NCI-H1105 treated with DMSO at 0.1 percent for 48 hours (cell line): ENCODE measurements around the gene PCNX1.

Experiments
- DNase-seq: peaks from one replicate; lab custom pipeline; 2025; lab: John Stamatoyannopoulos, UW

PCNX1 gene

DNA sequence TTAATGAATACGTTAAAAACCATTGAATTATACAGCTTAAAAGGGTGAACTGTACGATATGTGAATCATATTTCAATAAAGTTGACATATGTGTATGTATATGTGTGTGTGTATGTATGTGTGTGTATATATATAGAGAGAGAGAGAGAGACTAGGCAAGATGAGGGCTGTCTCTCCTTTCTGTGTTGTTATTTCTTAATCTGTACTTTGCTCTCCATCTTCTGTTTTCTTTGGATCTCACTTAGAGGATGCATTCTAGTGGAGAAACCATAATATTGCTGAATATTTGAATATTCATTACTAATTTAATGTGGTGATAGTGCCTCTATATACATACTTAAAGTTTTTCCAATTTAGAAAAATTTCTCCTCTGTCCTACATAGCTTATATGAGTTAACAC, 50.5 kb downstream of the PCNX1 start:
- no peak for DNase-seq

GRCh38 chr14:70962935-70963334, 55.7 kb downstream of the PCNX1 start:
- no peak for DNase-seq

GRCh38 chr14:70964492-70964891, 57.2 kb downstream of the PCNX1 start:
- no peak for DNase-seq

DNA sequence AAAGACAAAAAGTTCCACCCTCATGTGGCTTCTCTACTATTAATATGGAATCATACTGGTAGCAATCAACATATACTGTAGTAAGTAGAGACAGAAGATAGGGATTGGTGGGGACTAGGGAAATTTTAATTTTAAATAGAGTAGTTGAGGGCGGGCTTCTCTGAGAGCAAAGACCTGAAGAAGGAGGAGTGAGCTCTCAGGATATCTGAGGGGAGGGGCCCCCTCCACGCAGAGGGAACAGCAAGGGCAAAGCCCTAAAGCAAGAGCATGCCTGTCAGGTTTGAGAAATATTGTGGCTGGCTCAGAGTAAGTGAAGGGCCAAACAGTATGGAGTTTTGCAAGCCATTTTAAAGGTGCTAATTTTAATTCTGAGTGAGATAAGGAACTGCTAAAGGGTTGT, 64.3 kb downstream of the PCNX1 start:
- DNase-seq, result no peak

DNA sequence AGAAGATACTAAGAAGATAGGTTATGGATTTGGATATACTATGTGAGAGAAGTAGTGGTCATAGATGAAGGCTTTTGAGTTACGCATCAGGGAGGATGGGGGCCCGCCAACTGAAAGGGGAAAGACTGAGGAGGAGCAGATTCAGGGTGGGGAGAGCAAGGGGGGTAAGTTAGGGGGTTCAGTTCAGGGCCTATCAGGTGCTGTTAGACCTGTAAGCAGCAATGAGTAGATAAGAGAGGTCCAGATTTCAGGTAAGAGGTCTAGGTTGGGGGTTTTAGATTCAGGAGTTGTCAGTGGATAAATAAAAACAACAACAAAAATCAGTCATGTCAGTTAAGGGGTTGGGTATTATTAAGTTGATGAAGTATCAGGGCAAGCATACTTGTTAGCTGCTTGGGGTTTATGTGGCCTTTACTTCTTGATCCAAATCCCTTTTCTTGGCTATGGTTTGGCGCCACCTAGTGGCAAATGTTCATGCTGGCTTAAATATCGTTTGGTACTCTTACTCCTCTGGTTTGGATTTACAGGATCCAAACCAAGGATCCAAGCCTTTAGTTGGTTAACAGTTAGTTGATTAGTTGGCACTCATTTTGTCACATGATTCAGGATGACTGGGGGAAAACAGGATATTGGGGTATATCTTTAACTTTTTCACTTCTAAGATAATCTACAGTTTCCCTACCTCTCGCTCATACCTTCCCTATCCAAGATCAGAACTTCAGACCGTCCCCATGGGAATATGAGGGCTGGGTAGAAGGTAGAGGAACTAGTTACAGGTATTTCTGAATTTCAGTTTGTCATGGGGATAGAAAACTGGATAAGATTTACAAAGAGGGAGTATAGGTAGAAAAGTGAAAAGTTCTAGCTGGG, 65.1 kb downstream of the PCNX1 start:
- DNase-seq, result peak; percentile 76

GRCh38 chr14:70976591-70976990, 69.3 kb downstream of the PCNX1 start:
- DNase-seq, result no peak

DNA sequence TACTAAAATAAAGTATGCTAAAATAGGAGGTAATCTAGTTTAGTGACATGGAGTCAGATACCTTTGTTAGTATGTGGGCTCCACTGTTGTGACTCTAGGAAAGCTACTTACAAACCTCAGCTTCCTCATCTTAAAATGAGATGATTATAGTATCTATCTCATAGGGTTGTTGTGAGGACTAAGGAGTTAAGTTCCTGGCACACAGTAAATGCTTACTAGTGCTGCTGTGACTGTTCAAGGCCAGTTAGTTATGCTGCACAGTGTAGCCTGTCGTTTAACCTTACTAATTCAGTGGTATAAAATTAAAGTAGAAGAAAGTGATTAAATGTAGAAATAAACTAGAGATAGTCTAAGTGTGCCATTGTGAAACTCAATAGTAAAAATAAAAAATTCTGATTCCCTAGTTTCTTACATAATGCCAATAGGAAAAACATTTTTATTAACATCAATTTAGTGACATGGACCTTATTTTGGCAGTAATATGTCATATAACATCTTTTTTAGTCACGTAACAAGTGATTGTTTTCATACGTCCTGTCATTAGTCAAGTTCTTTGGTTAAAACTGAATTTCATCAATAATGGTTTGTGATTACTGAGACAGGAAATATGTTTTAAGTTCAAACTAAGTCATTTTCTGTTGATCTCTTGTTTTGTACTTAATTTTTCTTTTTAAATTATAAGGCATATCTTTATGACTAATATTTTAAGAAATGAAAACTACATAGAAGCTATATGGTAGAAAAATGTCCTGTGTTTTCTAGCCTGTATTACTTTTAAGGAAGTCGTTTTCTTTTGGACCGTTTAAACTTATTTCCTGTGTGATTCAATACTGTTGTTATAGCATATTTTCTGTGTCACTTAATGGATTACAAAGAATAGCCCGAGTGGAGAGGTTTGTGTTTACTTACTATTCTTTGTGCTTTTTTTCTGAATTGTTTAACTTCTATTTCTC, 74.0 kb downstream of the PCNX1 start:
- DNase-seq, result no peak

GRCh38 chr14:70982200-70982599, 74.9 kb downstream of the PCNX1 start:
- no peak for DNase-seq

DNA sequence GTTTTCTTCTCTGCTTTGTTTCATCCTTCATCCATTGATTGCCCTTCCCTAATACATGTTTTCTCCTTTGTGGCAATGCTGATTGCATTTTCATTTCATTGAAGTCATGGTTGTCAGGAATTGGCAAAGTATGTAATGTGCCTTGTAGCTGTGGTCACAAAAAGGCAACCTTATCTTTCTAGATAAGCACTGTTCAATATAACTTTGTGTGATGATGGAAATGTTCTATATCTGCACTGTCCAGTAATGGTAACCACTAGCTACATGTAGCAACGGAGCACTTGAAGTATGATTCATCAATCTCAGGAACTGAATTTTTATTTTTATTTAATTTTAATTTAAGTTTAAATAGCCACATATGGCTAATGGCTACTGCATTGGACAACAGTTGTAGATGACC, 79.8 kb downstream of the PCNX1 start:
- no peak for DNase-seq

GRCh38 chr14:70988452-70988851, 81.2 kb downstream of the PCNX1 start:
- no peak for DNase-seq

DNA sequence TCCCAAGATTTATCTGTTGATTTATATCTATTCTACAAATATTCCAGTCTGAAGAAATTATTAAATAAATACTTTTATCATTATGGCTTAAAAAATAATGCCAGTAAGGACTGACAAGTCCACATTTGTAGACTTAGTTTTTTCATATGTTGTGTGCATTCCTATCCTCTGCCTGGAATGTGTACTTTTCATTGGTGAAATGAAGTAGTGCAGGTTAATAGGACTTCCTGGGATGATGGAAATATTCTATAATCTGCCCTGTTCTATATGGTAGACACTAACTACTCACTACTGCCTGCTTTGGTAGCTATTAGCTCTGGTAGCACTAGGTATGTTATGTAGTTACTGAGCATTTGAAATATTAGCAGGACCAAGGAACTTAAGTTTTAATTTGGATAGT, 86.7 kb downstream of the PCNX1 start:
- DNase-seq, result no peak

DNA sequence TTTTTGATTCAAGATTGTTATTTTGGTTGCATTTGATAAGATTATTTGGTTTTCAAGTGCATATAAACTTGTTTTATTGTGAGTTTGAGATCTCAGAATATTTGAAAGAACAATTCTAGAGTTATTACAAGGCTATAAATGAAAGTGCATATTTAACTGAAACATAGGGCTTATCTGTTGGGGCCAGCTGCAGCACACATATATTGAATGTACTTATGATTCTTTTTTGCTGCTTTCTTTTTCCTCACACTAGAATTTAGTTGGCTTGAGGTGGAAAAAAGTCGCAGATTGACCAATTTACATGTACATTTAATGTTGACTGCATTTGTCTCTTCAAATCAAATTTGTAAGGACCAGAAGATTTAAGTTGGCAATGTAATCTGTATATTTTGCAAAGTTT, 88.0 kb downstream of the PCNX1 start:
- DNase-seq, result no peak

DNA sequence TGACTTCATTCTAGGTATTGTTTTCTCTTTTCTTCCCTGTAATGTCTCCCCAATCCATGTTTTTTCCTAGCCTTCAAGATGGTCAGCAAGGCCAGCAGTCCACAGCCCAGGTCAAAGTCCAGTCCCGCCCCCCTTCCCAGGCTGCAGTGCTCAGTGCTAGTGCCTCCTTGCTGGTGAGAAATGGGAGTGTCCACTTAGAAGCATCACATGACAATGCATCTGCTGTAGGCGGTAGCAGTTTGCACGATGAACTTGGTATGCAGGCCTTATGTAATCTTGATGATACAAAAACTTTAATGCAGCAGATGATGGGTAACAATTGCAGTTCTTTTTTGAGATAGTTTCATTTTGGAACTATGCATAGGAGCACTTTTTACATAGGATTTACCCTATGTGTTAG, 88.4 kb downstream of the PCNX1 start:
- no peak for DNase-seq

DNA sequence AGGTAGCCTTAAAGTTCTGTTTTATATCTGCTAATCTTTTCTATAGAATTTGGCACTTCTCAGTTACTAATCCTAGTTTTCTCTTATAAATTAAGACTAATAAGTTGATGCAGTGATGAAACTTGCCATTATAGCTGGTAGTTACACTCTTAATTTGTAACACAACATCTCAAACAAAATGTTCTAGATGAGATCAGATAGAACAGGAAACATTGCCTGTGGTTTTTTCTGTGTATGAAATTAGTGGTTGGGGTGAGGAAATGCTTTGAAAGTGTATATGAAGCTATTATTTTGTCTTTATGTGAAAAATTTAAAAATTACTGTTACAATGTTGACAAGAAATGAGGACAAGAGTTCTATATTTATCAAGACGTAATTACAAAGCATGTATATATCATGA, 91.9 kb downstream of the PCNX1 start:
- DNase-seq, result no peak

DNA sequence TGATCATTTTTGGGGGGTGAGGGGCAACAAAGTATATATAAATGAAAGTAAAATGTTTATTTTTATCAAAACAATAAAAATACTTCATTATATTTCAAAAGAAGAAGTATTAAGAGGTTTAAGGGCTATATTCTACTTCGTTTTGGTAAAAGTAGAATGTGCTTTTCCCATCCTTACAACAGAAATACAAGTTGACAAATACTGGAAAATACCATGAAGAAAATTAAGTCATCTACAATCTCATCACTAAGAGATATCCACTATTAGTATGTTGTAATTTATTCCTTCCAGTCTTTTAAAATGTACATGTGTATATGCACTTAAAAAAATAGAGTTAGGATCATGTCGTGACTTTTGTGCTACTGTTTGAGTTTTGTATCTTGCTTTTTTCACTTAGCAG, 92.8 kb downstream of the PCNX1 start:
- no peak for DNase-seq

DNA sequence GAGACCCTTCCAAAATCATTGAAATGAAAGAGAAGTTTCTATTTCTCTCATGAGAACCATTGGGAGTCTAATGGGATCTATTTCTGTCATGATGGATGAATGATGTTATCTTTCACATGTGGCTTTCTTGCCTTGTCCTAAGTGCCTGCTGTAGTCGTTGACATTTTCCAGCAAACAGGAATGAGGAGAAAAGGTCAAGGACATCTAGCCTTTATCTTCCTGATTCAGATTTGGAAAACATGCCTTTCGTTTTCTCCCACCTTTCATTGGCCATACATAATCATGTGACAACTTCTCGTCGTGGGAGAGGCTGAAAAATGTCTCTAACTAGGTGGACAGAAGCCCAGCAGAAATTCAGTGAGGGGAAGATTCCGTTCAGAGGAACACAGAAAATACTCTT, 94.5 kb downstream of the PCNX1 start:
- no peak for DNase-seq

GRCh38 chr14:71003156-71003555, 95.9 kb downstream of the PCNX1 start:
- no peak for DNase-seq

- no peak for DNase-seq
Measured at GRCh38 chr14:71004481-71004880, 97.2 kb downstream of the PCNX1 start.

DNA sequence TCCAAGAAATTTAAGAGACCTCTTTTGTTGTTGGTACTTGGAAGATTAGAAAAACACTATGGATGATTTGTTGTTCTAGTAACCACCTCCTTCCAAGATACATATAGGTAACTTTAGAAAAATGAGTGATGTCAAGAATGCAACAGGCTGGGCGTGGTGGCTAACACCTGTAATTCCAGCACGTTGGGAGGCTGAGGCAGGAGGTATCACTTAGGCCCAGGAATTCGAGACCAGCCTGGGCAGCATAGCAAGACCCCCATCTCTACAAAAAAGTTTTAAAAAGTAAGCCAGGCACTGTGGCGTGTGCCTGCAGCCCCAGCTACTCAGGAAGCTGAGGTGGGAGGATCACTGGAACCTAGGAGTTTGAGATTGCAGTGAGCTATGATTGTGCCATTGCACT, 97.8 kb downstream of the PCNX1 start:
- no peak for DNase-seq

GRCh38 chr14:71006200-71006563, 98.9 kb downstream of the PCNX1 start:
- DNase-seq, result no peak

GRCh38 chr14:71011479-71011878, 104.2 kb downstream of the PCNX1 start:
- no peak for DNase-seq

DNA sequence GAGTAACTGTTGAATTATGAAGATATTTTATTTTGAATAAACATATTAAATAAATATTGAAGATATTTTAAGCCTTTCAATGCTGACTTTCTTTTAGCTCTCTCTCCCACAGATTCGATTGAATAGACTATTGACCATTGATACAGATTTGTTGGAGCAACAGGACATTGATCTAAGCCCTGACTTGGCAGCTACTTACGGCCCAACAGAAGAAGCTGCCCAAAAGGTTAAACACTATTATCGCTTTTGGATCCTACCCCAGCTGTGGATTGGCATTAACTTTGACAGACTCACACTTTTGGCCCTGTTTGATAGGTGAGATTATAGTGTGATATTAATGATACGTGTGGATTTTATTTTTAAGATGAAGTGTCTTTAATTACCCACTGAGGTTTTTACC, 105.6 kb downstream of the PCNX1 start:
- no peak for DNase-seq

DNA sequence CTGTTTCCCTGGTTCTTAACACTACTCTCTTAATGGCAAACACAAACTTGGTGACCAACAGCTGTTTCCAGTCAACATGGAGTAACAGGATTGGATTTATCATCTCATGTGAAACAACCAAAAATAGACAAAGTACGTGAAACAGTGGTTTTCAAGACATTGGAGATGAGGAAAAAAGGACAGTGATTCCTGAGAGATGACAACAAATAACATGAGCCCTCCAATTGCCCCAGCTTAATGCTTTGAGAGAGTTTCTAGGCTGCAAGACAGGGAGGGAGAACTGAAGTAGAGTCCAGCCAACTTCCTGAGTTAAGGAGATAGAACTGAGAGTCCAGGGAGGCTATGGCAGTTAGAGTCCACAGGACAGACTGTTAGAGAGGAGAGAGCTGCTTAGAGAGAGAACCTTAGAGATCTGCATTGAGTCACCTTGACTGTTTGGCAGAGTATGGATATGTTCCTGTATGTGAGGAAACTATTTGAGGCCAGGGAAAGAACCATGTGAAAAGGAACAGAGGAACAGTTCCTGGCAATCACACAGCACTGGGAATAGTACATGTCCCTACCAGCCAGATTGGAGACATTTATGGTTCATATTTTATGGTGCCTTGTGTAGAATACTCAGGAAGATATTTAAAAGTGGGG, 106.4 kb downstream of the PCNX1 start:
- DNase-seq, result no peak
